Measurements from ENCODE around the gene UBALD1. TPM values are rescaled to one million over a fixed set of nuclear protein-coding genes. Genes with fewer than 3 reads are reported as not detected.

Gene UBALD1
- total RNA-seq, 1 donor from 2014 or later = 3.7 TPM

DNA sequence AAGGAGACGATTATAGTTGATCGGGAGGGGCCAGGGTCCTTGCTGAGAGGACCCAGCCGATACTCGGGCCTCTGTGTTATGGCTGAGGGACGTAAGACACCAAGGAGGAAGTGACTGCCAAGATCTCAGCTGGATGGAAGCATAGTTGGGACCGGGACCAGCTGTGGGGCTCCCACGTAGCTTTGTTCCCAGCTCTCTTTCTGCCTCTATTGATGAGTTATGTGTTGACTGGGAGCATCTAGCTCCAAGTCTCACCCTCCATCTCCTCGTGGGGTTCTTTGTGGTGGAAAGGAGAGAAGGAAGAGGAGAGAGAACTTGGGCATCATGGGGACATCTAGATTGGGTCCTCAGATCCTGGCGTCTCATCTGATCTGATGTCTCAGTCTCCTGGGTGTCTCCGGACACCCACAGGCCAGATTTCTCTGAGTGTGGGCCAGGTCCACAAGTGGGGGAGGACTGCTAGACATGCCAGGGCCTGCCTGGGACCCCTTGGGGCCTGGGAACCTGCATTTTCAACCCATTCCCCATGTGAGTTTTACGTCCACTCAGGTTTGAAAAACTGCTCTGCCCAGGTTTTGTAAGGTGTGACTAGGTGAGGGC, 11.0 kb upstream of the UBALD1 start:
- H3K27me3 ChIP-seq (ENCODE audit: control insufficient read depth, insufficient read depth, low read length) = no peaks in the 10 kb centered on the region

DNA sequence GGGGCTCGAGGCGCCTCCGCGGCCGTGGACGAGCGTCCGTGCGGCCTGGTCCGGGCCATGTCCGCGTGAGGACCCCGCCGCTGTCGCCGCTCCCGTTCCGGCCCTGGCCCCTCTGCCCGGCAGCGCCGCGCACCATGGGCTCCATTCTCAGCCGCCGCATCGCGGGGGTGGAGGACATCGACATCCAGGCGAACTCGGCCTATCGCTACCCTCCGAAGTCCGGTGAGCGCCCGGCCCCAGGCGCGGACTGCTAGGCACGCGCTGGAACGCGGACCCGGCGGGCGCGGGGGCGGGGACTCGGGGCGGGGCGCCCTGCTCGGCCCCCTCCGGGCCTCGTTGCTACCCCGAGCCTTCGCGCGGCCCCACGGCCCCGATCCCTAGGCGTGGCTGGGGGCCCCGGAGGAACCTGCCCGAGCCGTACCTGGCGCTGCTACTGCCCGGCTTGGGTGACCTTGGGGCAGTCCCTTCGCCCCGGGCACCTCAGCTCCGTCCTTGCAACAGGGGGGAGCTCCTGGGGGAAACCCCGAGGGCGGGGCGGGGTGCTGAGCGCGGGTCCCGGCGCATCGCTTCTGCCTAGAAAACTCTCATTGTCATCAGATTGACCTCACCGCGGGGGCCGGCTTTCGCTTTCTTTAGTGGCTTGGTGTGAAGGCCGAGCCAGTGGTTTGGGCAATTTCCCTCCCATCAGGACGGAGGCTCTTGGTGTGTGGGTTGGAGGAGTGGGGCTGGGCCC, 10.3 kb upstream of the UBALD1 start:
- Histone ChIP-seq H3K36me3 (ENCODE audit: control insufficient read depth, insufficient read depth, low read length) (no peaks in the 10 kb centered on the region), H3K4me3 (ENCODE audit: low read depth, low read length) (peak overlapping the region; percentile 81), H3K27me3 (ENCODE audit: control insufficient read depth, insufficient read depth, low read length) (no peaks in the 10 kb centered on the region)
- no peak for TF ChIP-seq CTCF (IDR thresholded peaks at IDR 0.05; ENCODE audit: insufficient read depth, low read length, severe bottlenecking)
- peak; percentile 33 for DNase-seq (ENCODE audit: low read depth)
- no peak for FAIRE-seq

More for the DNA sequence above, 11.0 kb upstream of the UBALD1 start:
- DNase-seq (ENCODE audit: low read depth) (no peak), FAIRE-seq (no peak)
- Histone ChIP-seq H3K4me3 (ENCODE audit: low read depth, low read length) (peak overlapping the region; percentile 81), H3K36me3 (ENCODE audit: control insufficient read depth, insufficient read depth, low read length) (no peaks in the 10 kb centered on the region)
- no peak for TF ChIP-seq CTCF (IDR thresholded peaks at IDR 0.05; ENCODE audit: insufficient read depth, low read length, severe bottlenecking)

GRCh38 chr16:4624015-4624826, 9.5 kb upstream of the UBALD1 start, which contains the start of gene MGRN1:
Gene MGRN1 (plus strand): TSS chr16:4624826. CDS start chr16:4624961, 135 bp downstream.
- Histone ChIP-seq H3K27me3 (ENCODE audit: control insufficient read depth, insufficient read depth, low read length) (no peaks in the 10 kb centered on the region), H3K4me3 (ENCODE audit: low read depth, low read length) (peak within 1 kb of the TSS; percentile 81), H3K36me3 (ENCODE audit: control insufficient read depth, insufficient read depth, low read length) (no peaks in the 10 kb centered on the region)
- FAIRE-seq (no peak), DNase-seq (ENCODE audit: low read depth) (peak; percentile 93)
- TF ChIP-seq CTCF (IDR thresholded peaks at IDR 0.05; ENCODE audit: insufficient read depth, low read length, severe bottlenecking) = peak; percentile 92

- DNase-seq (ENCODE audit: low read depth) (no peak), FAIRE-seq (no peak)
- H3K36me3 ChIP-seq (ENCODE audit: control insufficient read depth, insufficient read depth, low read length) = no peaks in the 10 kb centered on the region
- no peaks in the 10 kb centered on the region for H3K27me3 ChIP-seq (ENCODE audit: control insufficient read depth, insufficient read depth, low read length)
- TF ChIP-seq CTCF (IDR thresholded peaks at IDR 0.05; ENCODE audit: insufficient read depth, low read length, severe bottlenecking) = no peak
- no peak overlapping the region for H3K4me3 ChIP-seq (ENCODE audit: low read depth, low read length)
Observed at GRCh38 chr16:4623593-4623992, 8.9 kb upstream of the UBALD1 start.

GRCh38 chr16:4618645-4619418, 4.1 kb upstream of the UBALD1 start:
- FAIRE-seq (no peak), DNase-seq (ENCODE audit: low read depth) (peak; percentile 68)
- Histone ChIP-seq H3K27me3 (ENCODE audit: control insufficient read depth, insufficient read depth, low read length) (no peaks in the 10 kb centered on the region), H3K4me3 (ENCODE audit: low read depth, low read length) (no peak overlapping the region), H3K36me3 (ENCODE audit: control insufficient read depth, insufficient read depth, low read length) (no peaks in the 10 kb centered on the region)
- no peak for TF ChIP-seq CTCF (IDR thresholded peaks at IDR 0.05; ENCODE audit: insufficient read depth, low read length, severe bottlenecking)
